Fibroblast of skin of right quadriceps (primary cell): ENCODE data around the gene RAB19.
A peak's percentile ranks its signal among the peaks of the same experiment; 100 is the strongest.
"Not testable (repeated sequence)": the region's sequence is repeated elsewhere in the genome, so short reads cannot be mapped to it uniquely, and the experiment has no call there.

Source experiments
- DNase-seq: peaks from one replicate; pipeline ENCODE4 v3.0.0-alpha.2; 2013

RAB19 gene

GRCh38 chr7:140402178-140402835 is 1.6 kb upstream of the RAB19 start:
- peak; percentile 57 for DNase-seq

DNA sequence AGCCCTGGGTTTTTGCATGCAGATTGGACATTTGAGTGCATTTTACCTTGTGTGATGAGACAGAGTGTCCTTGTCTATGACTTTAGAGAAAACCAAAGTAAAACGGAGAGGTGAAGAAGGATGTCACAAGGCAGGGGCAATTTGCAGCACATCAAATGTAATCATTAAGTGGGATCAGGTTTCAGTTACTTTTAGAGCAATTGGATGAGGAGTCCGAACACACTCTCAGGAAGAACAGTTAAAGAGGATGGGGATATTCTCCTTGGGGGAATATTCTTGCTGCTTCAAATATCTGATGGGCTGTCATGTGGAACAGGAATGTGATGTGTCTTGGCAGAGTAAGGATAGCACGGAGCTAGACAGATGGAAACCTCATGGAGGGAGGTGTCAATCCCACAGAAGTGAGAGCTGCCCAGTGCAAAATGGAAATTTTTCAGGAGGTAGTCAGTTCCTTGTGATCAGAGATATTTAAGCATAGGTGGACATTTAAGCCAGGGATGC is 757 bp downstream of the RAB19 start:
- DNase-seq, result peak; percentile 9

DNA sequence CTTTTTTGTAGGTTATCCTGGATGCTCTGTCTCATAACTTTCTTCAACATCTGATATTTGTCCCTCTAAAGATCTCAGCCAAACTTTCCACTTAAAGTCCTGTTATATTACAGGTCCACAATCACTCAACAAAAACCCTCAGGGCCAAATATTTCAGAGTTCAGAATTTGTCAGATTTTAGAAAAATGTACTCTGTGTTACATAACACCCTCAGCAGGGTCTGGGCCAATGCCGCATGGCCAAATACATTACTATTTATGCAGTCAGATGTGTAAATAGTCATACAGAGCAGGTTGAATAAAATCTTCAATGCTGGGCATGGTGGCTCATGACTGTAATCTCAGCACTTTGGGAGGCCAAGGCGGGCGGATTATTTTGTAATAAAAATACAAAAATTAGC is 11.5 kb downstream of the RAB19 start:
- DNase-seq, result no peak

- not testable (repeated sequence) for DNase-seq
Measured at GRCh38 chr7:140415816-140416215, 12.0 kb downstream of the RAB19 start.

DNA sequence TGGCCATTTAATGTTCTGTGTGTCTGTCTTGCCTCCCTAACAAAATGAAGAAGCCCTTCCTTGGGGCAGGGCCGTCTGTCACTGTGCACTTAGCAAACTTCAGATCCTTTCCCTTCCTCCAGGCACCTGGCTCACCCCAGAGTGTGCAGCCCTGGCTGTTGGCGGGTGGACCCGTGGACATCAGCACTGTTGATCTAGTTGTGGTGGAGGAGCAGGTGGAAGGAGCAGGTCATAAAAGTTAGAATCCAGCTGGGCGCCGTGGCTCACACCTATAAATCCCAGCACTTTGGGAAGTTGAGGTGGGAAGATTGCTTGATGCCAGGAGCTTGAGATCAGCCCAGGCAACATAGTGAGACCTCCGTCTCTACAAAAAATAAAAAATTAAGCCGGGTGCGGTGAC is 12.7 kb downstream of the RAB19 start:
- DNase-seq, result no peak

- DNase-seq, result no peak
Measured at GRCh38 chr7:140417456-140418155, 13.7 kb downstream of the RAB19 start.

DNA sequence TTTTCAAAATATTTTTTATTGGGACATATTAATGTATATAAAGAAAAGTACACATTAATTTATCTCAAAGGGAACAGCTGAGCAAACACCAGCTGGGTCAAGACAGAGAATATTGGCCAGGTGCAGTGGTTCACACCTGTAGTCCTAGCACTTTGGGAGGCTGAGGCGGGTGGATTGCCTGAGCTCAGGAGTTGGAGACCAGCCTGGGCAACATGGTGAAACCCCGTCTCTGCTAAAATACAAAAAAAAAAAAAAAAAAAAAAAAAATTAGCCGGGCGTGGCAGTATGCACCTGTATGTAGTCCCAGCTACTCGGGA is 14.3 kb downstream of the RAB19 start:
- not testable (repeated sequence) for DNase-seq

- no peak for DNase-seq
Measured at GRCh38 chr7:140418653-140419052, 14.8 kb downstream of the RAB19 start.

- no peak for DNase-seq
Measured at GRCh38 chr7:140421521-140421920, 17.7 kb downstream of the RAB19 start.

DNA sequence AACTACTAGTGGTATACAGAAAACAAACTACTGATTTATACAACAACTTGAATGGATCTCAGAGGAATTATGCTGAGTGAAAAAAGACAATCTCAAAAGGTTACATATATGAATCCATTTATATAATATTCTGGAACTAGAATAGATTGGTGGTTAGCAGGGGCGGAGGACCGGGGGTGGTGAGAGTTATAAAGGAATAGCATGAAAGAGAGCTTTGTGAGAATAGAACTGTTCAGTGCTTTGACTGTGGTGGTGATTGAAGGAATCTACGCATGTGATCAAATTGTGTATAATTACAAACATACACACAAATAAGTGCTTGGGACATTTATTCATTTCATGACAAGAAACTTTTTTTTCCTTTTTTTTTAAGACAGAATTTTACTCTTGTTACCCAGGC is 19.6 kb downstream of the RAB19 start:
- no peak for DNase-seq

DNA sequence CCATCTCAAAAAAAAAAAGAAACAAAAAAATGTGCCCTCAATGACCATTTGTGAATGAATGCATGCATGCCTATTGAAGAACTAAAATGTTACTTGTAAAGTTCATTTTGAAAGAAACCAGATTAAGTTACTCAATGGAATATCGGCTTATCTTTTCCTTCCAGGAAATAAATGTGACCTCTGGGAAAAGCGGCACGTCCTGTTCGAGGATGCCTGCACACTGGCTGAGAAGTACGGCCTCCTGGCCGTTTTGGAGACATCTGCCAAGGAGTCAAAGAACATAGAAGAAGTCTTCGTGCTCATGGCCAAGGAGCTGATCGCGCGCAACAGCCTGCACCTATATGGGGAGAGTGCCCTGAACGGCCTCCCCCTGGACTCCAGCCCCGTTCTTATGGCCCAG is 21.9 kb downstream of the RAB19 start:
- no peak for DNase-seq

DNA sequence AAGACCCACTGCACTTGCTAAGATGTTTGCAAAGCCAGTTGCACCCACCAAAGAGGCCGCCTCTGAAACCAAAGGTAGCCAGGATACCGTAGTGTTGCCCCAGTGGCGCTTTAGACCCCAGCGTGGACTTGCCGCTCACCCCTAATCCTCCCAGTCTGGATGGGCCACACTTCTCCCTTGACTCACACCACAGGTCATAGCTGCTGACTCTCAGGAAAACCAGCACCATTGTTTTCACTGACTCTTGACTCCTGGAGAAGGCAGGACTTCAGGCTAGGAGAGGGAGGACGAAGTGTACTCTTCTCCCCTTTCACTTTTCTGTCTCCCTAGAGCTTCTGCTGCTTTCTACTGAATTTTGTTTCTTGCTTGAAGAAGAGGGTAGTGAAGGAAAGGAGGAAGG is 22.3 kb downstream of the RAB19 start:
- no peak for DNase-seq

DNA sequence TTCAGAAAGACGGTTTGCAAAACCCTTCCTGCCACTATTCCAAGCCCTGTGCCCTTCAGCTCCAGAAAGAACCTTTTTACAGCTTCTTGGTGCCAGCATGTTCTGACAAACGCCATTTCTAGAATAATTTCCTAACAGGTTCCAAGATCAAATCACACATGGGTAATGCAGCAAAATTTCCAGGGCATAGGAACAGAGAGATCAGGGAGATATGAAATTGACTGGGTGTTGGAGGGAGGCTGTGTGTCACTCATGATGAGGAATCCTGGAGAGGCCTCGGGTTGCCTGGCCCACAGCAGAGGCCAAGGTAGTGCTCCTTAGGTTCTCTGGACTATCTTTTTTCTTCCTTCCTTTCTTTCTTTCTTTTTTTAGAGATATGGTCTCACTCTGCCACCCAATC is 29.5 kb downstream of the RAB19 start:
- DNase-seq, result no peak

DNA sequence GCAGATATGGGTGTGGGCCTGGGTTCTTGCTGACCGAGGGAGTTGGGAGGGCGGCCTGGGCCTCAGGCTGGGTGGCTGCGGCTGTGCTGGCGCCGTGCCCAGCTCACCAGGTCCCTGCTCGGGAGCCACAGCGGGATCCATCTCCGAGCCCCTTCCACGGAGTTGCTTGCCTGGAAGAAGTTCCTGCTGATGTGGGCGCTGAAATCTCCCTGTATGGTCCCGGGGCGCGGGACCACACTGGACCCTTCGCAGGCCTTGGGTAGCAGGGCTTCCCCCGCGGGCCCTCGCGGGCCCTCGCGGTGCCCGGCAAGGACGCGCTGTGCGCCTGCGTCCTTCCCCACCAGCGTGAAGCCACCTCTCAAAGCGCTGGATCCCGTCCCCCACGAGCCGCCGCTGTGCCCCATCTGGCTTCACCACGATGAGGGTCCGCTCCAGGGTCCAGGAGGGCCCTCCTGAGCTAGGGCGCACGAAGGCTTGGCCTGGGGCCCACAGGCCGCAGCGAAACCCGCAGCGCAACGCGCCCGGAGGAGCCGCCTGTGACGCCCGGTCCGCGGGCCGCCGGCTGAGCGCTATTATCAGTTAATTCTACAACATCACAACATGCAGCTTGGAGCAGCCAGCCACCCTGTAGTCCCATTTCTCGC is 31.5 kb downstream of the RAB19 start:
- DNase-seq, result no peak

DNA sequence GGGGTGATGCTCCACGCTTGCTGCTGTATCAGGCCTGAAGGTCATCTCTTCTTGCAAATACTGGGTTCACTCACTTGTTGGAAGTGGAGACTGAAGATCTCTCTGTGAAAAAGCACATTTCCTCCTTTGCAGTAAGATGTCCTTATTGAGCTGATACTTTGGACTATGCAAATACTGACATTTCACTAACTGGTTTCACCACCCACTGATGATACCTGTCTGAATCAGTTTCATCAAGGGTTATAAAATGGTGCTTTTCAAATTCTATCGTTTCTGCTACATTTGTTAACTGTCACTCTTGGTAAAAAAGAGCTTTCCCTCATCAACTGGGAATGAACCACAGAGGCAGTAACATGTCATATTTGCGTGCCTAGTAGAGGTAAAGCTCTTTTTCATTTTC is 35.5 kb downstream of the RAB19 start:
- no peak for DNase-seq

DNA sequence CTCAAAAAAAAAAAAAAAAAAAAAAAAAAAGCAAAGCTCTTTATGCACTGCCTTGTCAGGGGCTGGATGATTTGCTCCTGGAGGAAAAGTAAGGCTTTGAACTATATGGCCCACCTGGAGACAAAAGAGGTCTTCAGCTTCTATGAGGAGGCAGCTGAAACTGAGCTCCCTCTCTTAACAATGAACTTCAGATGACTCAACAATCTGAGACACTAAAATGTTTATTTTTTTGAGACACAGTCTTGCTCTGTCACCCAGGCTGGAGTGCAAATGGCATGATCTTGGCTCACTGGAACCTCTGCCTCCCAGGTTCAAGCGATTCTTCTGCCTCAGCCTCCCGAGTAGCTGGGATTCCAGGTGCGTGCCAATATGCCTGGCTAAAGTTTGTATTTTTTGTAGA is 36.7 kb downstream of the RAB19 start:
- no peak for DNase-seq

DNA sequence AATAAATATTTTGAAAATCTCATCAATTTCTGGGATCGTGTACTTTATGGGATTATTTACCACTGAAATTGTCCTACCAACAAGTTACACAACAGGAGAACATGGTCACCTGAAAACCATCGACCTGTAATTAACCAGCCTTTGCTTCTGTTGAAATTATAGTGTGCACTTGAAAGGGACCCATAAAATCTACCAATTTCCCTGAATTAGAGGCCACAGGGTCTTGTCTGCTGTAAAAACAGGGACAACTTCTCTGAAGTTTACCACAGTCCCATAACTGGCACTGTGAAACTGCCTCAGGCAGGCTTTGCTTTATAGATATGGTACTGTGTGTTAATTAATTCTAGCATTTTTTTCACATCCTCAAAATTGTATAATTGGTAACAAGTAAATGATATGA is 37.7 kb downstream of the RAB19 start:
- DNase-seq, result no peak

DNA sequence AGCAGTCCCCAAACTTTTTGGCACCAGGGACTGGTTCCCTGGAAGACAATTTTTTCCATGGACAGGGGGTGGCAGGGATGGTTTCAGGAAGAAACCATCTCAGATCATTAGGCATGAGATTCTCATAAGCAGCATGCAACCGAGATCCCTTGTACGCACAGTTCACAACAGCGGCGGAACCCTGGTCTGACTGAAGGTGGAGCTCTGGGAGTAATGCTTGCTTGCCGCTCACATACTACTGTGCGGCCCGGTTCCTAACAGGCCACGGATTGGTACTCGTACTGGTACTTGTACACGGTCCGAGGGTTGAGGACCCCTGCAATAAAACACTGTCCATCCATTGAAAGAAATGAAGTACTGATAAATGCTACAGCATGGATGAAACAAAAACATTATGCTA is 42.6 kb downstream of the RAB19 start:
- DNase-seq, result no peak

DNA sequence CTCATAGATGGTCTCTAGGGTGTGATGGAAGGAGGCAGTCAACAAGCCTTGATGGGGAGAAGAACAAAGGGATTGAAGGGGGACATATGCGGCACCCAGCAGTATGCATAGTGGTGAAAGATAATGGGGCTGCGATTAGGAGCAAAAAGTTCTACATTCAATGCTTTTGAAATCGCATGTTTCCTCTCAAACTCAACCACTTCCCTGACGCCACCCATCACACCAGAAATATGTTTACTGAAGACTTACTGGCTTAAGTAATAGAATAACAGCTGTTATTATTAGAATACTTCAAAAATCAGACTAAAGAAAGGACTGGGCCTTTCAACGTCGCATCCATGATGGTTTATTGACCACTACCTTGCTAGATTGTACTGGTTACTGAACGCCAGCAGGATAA is 44.0 kb downstream of the RAB19 start:
- no peak for DNase-seq

GRCh38 chr7:140448781-140449480 is 45.1 kb downstream of the RAB19 start:
- DNase-seq, result no peak

GRCh38 chr7:140451716-140452115 is 47.9 kb downstream of the RAB19 start:
- DNase-seq, result no peak

GRCh38 chr7:140453273-140453672 is 49.4 kb downstream of the RAB19 start:
- DNase-seq, result no peak

DNA sequence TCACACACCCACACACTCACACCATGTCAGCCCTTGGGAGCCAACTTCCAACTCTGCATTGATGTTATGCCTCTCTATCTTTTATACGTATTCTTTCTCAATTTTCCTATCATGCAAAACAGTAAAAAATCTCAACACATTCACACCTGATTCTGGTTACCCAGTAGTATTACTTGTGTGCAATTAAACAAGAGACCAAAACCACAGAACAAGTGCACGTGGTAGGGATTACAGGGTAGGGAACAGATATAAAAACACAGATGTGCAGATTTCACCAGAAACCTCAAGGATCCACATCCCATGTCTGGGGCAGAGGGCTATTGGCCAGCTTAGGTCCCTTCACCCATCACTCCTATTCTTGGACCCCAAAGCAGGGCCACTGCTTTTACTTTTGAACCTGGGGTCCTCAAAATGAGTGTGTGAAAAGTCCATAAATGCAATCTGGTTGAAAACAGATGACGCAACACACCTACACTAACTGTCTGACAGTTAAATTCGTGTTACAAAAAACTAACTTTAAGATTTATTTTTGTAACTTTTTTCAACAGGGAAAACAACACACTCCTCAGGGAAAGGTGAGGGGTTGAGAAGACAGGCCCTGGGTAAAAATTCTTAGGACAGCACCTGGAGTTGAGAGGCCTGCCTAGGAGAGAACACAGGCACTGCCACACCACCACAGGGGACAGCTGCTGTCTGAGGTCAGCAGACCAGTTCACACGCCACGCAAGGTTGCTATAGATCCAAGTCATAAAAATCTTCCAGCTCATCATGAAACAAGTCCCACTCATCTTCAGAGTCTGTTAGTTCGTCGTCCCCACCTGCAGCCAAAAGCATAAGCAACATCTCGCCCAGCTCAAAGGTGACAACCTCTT is 50.2 kb downstream of the RAB19 start:
- DNase-seq, result not testable (repeated sequence)
